GM23248 (cell line): ENCODE results near the gene RECQL5. TPM values are rescaled to one million over a fixed set of nuclear protein-coding genes. Genes with fewer than 3 reads are reported as not detected.

ENCODE experiments used
- DNase-seq: peaks from one replicate; pipeline ENCODE4 v3.0.0-alpha.2; 2015
- H2AFZ ChIP-seq: fragments of 200-600 bp; sonication (generic); 2 replicates; pipeline ENCODE4 v1.6.1; 2016; ENCODE audit warnings: antibody characterized with exemption
- H3F3A ChIP-seq: fragments of 200-600 bp; sonication (generic); 2 replicates; pipeline ENCODE4 v1.6.1; 2016; ENCODE audit warnings: mild to moderate bottlenecking, antibody characterized with exemption, mixed run types; ENCODE audit not compliant: insufficient read depth
- H3K27ac ChIP-seq: fragments of 200-600 bp; sonication (generic); 2 replicates; pipeline ENCODE4 v1.5.1; 2016; ENCODE audit warnings: mild to moderate bottlenecking
- H3K27me3 ChIP-seq: fragments of 200-600 bp; sonication (generic); replicated peaks from 2 replicates; pipeline ENCODE4 v1.6.1; 2016; ENCODE audit warnings: mild to moderate bottlenecking; ENCODE audit not compliant: insufficient read depth
- H3K36me3 ChIP-seq: fragments of 200-600 bp; sonication (generic); 2 replicates; pipeline ENCODE4 v1.6.1; 2016; ENCODE audit warnings: low read depth, mild to moderate bottlenecking
- H3K4me1 ChIP-seq: fragments of 200-600 bp; sonication (generic); 2 replicates; pipeline ENCODE4 v1.6.1; 2016; ENCODE audit warnings: mild to moderate bottlenecking; ENCODE audit not compliant: insufficient read depth
- H3K4me2 ChIP-seq: fragments of 200-600 bp; sonication (generic); one replicate; pipeline ENCODE4 v1.6.1; 2016; ENCODE audit warnings: mild to moderate bottlenecking; ENCODE audit not compliant: unreplicated experiment
- H3K4me3 ChIP-seq: fragments of 200-600 bp; sonication (generic); 2 replicates; pipeline ENCODE4 v1.5.1; 2016; ENCODE audit warnings: mild to moderate bottlenecking
- H3K79me2 ChIP-seq: fragments of 200-600 bp; sonication (generic); 2 replicates; pipeline ENCODE4 v1.6.1; 2016; ENCODE audit warnings: mild to moderate bottlenecking; ENCODE audit not compliant: insufficient read depth
- H3K9ac ChIP-seq: fragments of 200-600 bp; sonication (generic); 2 replicates; pipeline ENCODE4 v1.6.1; 2016; ENCODE audit warnings: mild to moderate bottlenecking
- H3K9me2 ChIP-seq: fragments of 200-600 bp; sonication (generic); 2 replicates; pipeline ENCODE4 v1.6.1; 2016; ENCODE audit warnings: mixed run types, mild to moderate bottlenecking, moderate library complexity; ENCODE audit not compliant: insufficient read depth
- H3K9me3 ChIP-seq: fragments of 200-600 bp; sonication (generic); one replicate; pipeline ENCODE4 v1.6.1; 2017; ENCODE audit warnings: low read depth
- H4K20me1 ChIP-seq: fragments of 200-600 bp; sonication (generic); 2 replicates; pipeline ENCODE4 v1.6.0; 2016; ENCODE audit not compliant: insufficient read depth
- EZH2 ChIP-seq: fragments of 200-600 bp; sonication (generic); IDR thresholded peaks from 2 replicates; pipeline ENCODE4 v1.6.1; 2018; ENCODE audit warnings: antibody characterized with exemption, mild to moderate bottlenecking; ENCODE audit not compliant: insufficient read depth, poor library complexity, severe bottlenecking
- EZH2phosphoT487 ChIP-seq: fragments of 200-600 bp; sonication (generic); IDR thresholded peaks from 2 replicates; pipeline ENCODE4 v1.6.1; 2018; ENCODE audit warnings: antibody characterized with exemption, moderate library complexity, mild to moderate bottlenecking, low read depth; ENCODE audit not compliant: insufficient read depth
- WGBS, 2 experiments: methylation state at CpG; one replicate each; pipeline ENCODE4 v1.1.6; 2015 to 2017; ENCODE audit warnings: low lambda C conversion rate in 2 of 2, low coverage in 1 of 2; ENCODE audit errors: missing lambda C conversion rate in 2 of 2; 5-methylcytosine and 5-hydroxymethylcytosine counted together
- in situ Hi-C: fragments of 300-500 bp; cut with MboI; formaldehyde crosslinking; loops from 2 replicates; pipeline ENCODE4 v1.15.0; 2020
- polyA plus RNA-seq: library from polyadenylated mRNA; unstranded; fragments of >200 nt; fragmentation: Nextera tagmentation; extraction: Ambion mirVana; gene quantifications from 2 replicates; pipeline ENCODE4 v1.2.1, GENCODE V29; 2016
- total RNA-seq: library from RNA; depleted of rRNA; stranded (reverse); fragments of >200 nt; shearing (Covaris generic); gene quantifications from 2 replicates; pipeline ENCODE4 v1.2.3, GENCODE V29; 2014

Gene RECQL5
- total and polyA plus RNA-seq, 2 experiments from 2014 or later, result 12.8 to 20.9 TPM

DNA sequence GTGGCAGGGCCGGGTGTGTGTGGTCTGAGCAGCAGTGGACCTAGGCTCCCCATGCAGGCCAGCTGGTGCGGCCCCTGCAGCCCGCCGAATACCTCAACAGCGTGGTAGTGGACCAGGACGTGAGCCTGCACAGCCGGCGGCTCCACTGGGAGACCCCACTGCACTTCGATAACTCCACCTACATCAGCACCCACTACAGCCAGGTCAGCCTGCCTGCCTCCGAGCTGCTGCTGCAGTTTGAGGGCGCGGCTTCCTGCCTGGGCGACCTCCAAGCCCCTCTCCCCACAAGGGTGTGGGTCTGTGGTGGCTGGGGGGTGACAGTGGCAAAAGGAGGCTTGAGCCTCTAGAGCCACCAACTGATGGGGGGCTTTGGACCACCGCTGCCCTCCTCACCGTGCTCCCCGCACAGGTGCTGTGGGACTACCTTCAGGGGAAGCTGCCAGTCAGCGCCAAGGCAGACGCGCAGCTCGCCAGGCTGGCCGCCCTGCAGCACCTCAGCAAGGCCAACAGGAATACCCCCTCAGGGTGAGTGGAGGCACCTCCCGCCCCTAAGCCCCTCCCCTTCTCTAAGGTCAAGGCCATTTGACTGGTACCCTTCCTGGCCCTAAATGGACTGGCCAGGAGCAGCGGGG, 42.1 kb downstream of the RECQL5 start:
- no peak overlapping the region for H2AFZ ChIP-seq
- H3K9ac ChIP-seq, result no peak overlapping the region
- H4K20me1 ChIP-seq, result no peaks in the 10 kb centered on the region
- no peaks in the 10 kb centered on the region for H3K36me3 ChIP-seq
- in situ Hi-C loops, result no loop called here
- 85 to 87% methylated on average over 19 to 23 of the region's 23 CpGs for WGBS, 2 experiments
- no peaks in the 10 kb centered on the region for H3K27me3 ChIP-seq
- TF ChIP-seq EZH2phosphoT487 (no peak), EZH2 (no peak)
- no peak for DNase-seq
- H3K27ac ChIP-seq, result no peak overlapping the region
- H3K79me2 ChIP-seq, result no peaks in the 10 kb centered on the region
- no peaks in the 10 kb centered on the region for H3K4me1 ChIP-seq
- H3F3A ChIP-seq, result no peaks in the 10 kb centered on the region
- H3K4me3 ChIP-seq, result no peak overlapping the region
- H3K4me2 ChIP-seq, result no peak overlapping the region
- H3K9me3 ChIP-seq, result no peaks in the 10 kb centered on the region
- no peaks in the 10 kb centered on the region for H3K9me2 ChIP-seq

DNA sequence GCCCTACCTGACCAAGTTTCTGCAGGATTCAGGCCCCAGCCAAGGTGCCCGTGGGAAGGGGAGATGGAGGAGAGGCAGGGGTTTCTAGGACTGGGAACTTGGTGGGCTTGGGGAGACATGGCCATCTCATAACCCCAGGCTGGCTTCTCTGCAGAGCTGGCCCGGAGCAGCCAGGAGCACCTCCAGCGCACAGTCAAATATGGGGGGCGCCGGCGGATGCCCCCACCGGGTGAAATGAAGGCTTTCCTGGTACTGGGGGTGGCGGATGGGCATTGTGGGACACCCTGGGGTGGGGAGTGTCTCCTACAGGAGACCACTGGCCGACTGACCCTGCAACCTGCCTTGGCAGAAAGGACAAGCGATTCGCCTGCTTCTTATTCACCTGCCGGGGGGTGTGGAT, 42.9 kb downstream of the RECQL5 start:
- Histone ChIP-seq H3K4me1 (no peaks in the 10 kb centered on the region), H2AFZ (no peak overlapping the region), H3K27me3 (no peaks in the 10 kb centered on the region), H3K36me3 (no peaks in the 10 kb centered on the region), H3K27ac (no peak overlapping the region), H3K4me2 (no peak overlapping the region), H3K9ac (no peak overlapping the region), H3K9me3 (no peaks in the 10 kb centered on the region), H3F3A (no peaks in the 10 kb centered on the region), H4K20me1 (no peaks in the 10 kb centered on the region), H3K9me2 (no peaks in the 10 kb centered on the region), H3K79me2 (no peaks in the 10 kb centered on the region), H3K4me3 (no peak overlapping the region)
- no peak for TF ChIP-seq EZH2phosphoT487
- TF ChIP-seq EZH2, result no peak
- DNase-seq, result no peak
- 78 to 85% methylated on average over 12 of the region's 12 CpGs for WGBS, 2 experiments
- in situ Hi-C loops, result no loop called here

DNA sequence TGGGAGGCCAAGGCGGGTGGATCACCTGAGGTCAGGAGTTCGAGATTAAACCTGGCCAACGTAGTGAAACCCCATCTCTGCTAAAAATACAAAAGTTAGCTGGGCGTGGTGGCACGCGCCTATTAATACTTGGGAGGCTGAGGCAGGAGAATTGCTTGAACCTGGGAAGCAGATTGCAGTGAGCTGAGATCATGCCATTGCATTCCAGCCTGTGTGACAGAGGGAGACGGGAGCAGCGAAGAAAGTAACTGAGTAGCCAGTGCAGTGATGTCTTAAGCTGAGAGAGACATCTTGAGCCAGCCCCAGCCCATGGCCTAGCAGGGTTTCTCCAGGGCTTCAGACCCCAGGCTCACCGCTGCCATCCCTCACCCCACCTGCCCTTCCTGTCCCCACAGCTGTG, 43.6 kb downstream of the RECQL5 start:
- Histone ChIP-seq H3K79me2 (no peaks in the 10 kb centered on the region), H3K4me2 (no peak overlapping the region), H2AFZ (no peak overlapping the region), H3K36me3 (no peaks in the 10 kb centered on the region), H3K4me1 (no peaks in the 10 kb centered on the region), H4K20me1 (no peaks in the 10 kb centered on the region), H3K9me3 (no peaks in the 10 kb centered on the region), H3K9ac (no peak overlapping the region), H3K27me3 (no peaks in the 10 kb centered on the region), H3F3A (no peaks in the 10 kb centered on the region), H3K4me3 (no peak overlapping the region), H3K9me2 (no peaks in the 10 kb centered on the region), H3K27ac (no peak overlapping the region)
- TF ChIP-seq EZH2phosphoT487, result no peak
- TF ChIP-seq EZH2, result no peak
- WGBS, 2 experiments, result 70 to 75% methylated on average over 9 of the region's 9 CpGs
- in situ Hi-C loops, result no loop called here
- DNase-seq, result no peak

DNA sequence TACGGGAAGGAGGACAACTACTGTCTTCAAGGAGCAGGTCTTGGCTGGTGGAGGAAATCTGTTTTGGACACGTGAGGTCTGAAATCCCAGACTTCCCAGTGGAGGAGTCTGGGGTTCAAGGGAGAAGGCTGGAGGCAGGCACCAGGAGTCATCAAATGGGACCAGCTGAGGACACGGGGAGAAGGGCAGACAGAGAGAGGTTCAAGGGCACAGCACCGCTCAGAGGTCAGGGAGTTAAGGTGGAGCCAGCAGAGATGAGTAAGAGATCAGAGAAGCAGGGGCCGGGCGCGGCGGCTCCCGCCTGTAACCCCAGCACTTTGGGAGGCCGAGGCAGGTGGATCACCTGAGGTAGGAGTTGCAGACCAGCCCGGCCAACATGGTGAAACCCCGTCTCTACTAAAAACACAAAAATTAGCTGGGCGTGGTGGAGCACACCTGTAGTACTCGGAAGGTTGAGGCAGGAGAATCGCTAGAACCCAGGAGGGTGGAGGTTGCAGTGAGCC, 44.1 kb downstream of the RECQL5 start:
- in situ Hi-C loops, result no loop called here
- no peaks in the 10 kb centered on the region for H3K27me3 ChIP-seq
- no peaks in the 10 kb centered on the region for H3F3A ChIP-seq
- H3K36me3 ChIP-seq, result no peaks in the 10 kb centered on the region
- no peaks in the 10 kb centered on the region for H4K20me1 ChIP-seq
- H3K9me3 ChIP-seq, result no peaks in the 10 kb centered on the region
- H3K79me2 ChIP-seq, result no peaks in the 10 kb centered on the region
- H3K4me1 ChIP-seq, result no peaks in the 10 kb centered on the region
- TF ChIP-seq EZH2 (no peak), EZH2phosphoT487 (no peak)
- H2AFZ ChIP-seq, result no peak overlapping the region
- H3K4me2 ChIP-seq, result no peak overlapping the region
- H3K9ac ChIP-seq, result no peak overlapping the region
- H3K4me3 ChIP-seq, result no peak overlapping the region
- 90 to 92% methylated on average over 13 to 15 of the region's 15 CpGs for WGBS, 2 experiments
- DNase-seq, result no peak
- no peaks in the 10 kb centered on the region for H3K9me2 ChIP-seq
- H3K27ac ChIP-seq, result no peak overlapping the region
